NCI-H187 (cell line): Measurements from ENCODE around the gene GAS7.

Experiments
- DNase-seq, 2 experiments: peaks; one replicate each; lab custom pipeline; 2025; lab: John Stamatoyannopoulos, UW

Gene GAS7

DNA sequence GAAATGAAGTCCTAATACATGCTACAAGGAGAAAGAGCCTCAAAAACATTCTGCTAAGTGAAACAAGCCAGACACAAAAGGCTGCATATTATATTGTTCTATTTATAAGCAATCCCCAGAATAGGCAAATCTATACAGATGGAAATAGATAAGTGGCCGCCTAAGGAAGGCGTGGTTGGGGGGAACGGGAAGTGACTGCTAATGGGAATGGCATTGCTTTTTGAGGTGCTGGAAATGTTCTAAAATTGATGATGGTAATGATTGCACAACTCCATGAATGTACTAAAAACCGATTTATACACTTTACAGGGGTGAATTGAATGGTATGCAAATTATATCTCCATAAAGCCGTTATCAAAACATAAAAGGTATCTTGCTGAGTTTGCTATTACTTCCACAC, 67.7 kb downstream of the GAS7 start:
- DNase-seq = no peak

- no peak for DNase-seq
These were observed 68.1 kb downstream of the GAS7 start for GRCh38 chr17:10130263-10130662.

- no peak for DNase-seq
These were observed 70.5 kb downstream of the GAS7 start for GRCh38 chr17:10127819-10128425.

- DNase-seq = no peak
These were observed 71.5 kb downstream of the GAS7 start for GRCh38 chr17:10126616-10127501.

GRCh38 chr17:10126276-10126615, 72.2 kb downstream of the GAS7 start:
- DNase-seq = no peak

- DNase-seq = no peak
These were observed 72.7 kb downstream of the GAS7 start for GRCh38 chr17:10125531-10126275.

DNA sequence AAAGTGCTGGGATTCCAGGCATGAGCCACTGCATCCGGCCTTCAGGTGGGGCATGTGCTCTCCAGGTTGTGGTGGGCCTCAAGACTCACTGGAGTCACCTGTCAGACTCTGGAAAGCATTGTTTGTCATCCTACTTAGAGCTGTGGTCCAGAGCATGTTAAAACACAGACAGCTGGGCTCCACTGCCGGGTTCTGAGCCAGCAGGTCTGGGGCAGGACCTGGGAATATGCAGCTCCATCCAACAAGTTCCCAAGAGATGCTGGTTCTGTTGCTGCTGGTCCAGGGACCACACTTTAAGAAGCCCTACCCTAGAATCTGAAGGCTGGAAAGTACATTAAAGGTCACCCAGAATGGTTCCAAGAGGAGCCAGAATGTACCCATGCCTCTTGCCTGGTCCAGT, 75.3 kb downstream of the GAS7 start:
- no peak for DNase-seq

GRCh38 chr17:10121971-10122707, 76.3 kb downstream of the GAS7 start:
- DNase-seq = no peak

- no peak for DNase-seq
These were observed 77.7 kb downstream of the GAS7 start for GRCh38 chr17:10120749-10121148.

GRCh38 chr17:10120109-10120485, 78.3 kb downstream of the GAS7 start:
- no peak for DNase-seq

DNA sequence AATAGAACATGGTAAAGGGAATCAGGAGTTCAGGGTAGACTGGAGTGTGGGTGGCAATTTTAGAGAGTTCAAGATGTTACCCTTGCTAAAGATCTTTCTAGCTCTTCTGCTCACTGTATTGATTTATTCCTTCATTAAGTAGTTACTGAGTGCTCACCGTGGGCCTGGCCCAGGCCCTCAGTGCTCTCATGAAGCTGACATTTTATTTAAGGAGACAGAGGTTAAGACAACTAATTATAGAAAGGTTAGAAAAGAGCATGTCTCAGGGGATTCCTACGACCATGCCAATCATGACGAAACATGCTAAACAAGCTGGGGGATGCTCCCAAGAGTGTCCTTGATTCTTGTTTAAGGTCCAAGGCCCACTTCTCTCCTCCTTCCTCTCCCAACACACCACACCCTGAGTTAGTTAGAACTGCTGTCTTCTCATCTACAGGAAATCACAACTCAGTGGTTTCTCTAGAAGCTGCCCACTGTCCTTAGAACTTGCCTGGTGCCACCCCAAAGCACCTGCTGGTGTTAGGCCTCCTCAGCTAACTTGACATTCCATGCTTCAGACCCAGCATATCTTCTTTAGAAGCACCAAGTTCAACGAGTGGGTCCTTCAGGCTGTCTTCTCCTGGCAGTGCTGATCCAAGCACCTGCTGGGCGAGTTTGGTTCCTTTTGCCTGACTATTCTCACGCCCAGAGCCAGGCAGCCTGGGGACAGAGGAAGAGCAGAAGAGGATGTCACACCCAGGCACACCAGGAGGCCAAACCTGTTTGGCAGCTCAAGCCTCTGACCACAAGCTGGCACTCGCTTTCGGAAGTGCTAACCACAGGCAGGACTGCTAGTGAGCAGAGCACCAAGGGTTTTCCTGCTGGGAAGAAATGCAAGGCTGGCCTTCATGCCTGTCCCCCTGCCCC, 79.0 kb downstream of the GAS7 start:
- DNase-seq = no peak

GRCh38 chr17:10118788-10119130, 79.6 kb downstream of the GAS7 start:
- DNase-seq = no peak

DNA sequence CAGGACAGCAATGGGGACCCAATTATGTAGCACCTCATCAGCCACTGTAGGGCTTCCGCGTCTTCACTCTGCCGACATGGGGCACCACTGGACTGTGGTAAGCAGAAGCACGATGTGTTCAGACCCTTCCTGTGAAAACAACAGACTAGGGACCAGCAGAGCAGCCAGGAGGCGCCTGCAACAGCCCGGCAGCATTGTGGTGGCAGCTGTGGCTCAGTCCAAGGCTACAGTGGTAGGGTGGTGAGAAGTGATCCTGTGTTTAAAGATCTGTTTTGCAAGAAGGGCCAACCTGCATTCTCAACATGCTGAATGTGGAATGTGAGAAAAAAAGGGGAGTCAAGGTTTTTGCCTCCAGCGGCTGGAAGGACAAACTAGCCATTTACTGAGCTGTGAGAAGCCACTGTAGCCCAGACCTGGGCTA, 80.8 kb downstream of the GAS7 start:
- DNase-seq = no peak

- DNase-seq = no peak
These were observed 81.5 kb downstream of the GAS7 start for GRCh38 chr17:10116753-10117420.

GRCh38 chr17:10116267-10116666, 82.1 kb downstream of the GAS7 start:
- no peak for DNase-seq

DNA sequence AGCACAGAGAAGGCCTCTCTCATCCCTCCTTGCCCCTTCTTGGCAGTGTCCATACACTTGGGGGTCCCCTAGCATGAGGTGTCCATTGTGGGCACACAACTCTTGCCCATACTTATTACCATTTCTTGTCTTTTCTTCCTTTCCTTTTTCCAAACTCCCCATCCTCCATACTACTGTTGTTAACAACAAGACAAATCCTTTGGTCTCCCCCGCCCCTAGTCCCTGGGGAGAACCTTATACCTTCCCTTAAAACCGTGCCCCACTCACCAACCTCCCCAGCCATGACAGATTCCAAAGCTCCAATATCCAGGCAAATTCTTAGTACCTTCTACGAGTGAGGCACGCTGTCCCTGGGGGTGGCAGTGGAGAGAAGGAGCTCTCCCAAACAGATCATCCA, 82.9 kb downstream of the GAS7 start:
- DNase-seq = no peak

DNA sequence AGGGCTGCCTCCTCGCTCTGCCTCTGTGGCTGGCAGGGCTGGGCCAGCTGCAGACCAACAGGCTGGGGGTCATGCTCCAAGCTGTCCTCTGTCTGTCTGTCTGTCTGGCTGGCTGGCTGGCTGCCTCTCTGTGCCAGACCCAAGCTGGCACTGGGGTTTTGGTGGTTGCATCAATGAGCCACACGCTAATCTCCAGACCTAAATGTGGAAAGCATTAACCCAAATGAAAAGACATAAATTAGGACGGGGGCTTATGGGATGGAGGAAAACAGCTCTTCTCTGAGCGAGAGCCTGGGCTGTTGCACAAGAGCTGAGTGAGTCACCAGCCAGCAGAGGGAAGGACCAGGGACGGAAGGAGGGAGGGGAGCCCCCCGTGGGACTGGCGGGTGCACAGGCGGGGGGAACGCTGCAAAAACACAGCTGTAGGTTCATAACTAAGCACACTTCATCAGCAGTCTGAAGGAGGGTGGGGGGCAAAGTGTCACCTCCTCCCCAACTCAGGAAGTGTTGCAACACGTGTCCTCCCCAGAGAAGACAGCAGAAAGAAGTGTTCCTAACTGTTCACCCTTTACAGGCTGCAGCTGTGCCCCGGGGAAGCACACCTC, 83.4 kb downstream of the GAS7 start:
- DNase-seq = no peak

DNA sequence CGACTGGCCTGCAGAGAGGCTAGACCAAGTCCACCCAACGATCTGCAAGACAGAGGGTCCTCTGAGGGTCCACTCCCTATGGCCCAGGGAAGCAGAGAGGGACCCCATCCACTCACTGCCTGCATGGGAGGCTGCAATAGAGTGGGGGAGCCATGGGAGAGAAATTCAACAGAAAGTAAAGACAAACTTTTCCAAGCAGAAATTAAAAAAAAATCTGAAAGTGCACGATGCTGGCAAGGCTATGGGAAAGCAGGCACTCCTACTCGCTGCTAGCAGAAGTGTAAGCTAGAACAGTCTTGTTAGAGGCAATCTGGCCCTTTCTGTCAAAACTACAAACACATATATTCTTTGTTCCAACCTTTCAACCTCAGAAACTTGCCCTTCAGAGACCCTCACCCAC, 85.4 kb downstream of the GAS7 start:
- DNase-seq = no peak

GRCh38 chr17:10111907-10112452, 86.4 kb downstream of the GAS7 start:
- DNase-seq = no peak

DNA sequence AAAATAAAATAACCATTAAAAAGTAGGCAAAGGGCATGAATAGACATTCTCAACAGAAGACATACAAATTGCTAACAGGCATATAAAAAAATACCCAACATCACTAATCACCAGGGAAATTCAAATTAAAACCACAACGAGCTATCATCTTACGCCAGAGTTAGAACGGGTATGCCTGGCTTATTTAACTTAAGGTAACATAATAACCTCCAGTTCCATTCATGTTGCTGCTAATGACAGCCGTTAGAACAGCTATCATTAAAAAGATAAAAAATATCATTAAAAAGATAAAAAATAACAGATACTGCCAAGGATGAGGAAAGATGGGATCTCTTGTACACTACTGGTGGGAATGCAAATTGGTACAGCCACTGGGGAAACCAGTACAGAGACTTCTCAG, 89.3 kb downstream of the GAS7 start:
- no peak for DNase-seq
